Fibroblast of lung (primary cell): ENCODE data around the gene GMPR. TPM values are rescaled to one million over a fixed set of nuclear protein-coding genes. Genes with fewer than 3 reads are reported as not detected.

Experiments used
- DNase-seq, 2 donors: peaks; one replicate each; pipeline versions ENCODE4 v3.0.0 to v3.0.0-alpha.2; 2010; ENCODE audit warnings: low read depth in 2 of 2
- H2AFZ ChIP-seq: 2 replicates; pipeline ENCODE4 v1.5.1; 2012; ENCODE audit warnings: low read length, control low read depth, inconsistent platforms
- H3K27ac ChIP-seq: 2 replicates; pipeline ENCODE4 v1.5.1; 2011; ENCODE audit warnings: low read length, control low read depth; ENCODE audit not compliant: insufficient read depth
- H3K27me3 ChIP-seq: 2 replicates; pipeline ENCODE4 v1.5.1; 2011; ENCODE audit warnings: mild to moderate bottlenecking, low read length; ENCODE audit not compliant: control insufficient read depth, insufficient read depth
- H3K36me3 ChIP-seq: 2 replicates; pipeline ENCODE4 v1.5.1; 2011; ENCODE audit warnings: low read length; ENCODE audit not compliant: control insufficient read depth, insufficient read depth
- H3K4me1 ChIP-seq: 2 replicates; pipeline ENCODE4 v1.5.1; 2011; ENCODE audit warnings: low read length; ENCODE audit not compliant: control insufficient read depth, insufficient read depth; ENCODE audit errors: extremely low read depth
- H3K4me2 ChIP-seq: 2 replicates; pipeline ENCODE4 v1.5.1; 2011; ENCODE audit warnings: low read length, control low read depth; ENCODE audit not compliant: insufficient read depth; ENCODE audit errors: extremely low read depth
- H3K4me3 ChIP-seq, 4 experiments: fragments of 200-600 bp in 1 of 4; sonication (generic) in 1 of 4; replicated peaks in 1 of 4; 2 replicates each; pipeline ENCODE4 v1.5.1; 2011 to 2016; ENCODE audit warnings: low read length in 4 of 4, low read depth in 3 of 4, mild to moderate bottlenecking in 3 of 4, control low read depth in 2 of 4, inconsistent platforms in 1 of 4, mixed read lengths in 1 of 4; ENCODE audit not compliant: insufficient read depth in 1 of 4; ENCODE audit errors: control extremely low read depth in 1 of 4
- H3K79me2 ChIP-seq: 2 replicates; pipeline ENCODE4 v1.5.1; 2012; ENCODE audit warnings: mild to moderate bottlenecking, low read length, inconsistent platforms; ENCODE audit not compliant: control insufficient read depth, insufficient read depth
- H3K9ac ChIP-seq: 2 replicates; pipeline ENCODE4 v1.5.1; 2011; ENCODE audit warnings: mild to moderate bottlenecking, low read length, control low read depth; ENCODE audit not compliant: insufficient read depth
- H3K9me3 ChIP-seq: 2 replicates; pipeline ENCODE4 v1.5.1; 2012; ENCODE audit warnings: low read depth, low read length; ENCODE audit not compliant: control insufficient read depth, insufficient read depth
- H4K20me1 ChIP-seq: 2 replicates; pipeline ENCODE4 v1.5.1; 2011; ENCODE audit warnings: low read length; ENCODE audit not compliant: control insufficient read depth, insufficient read depth; ENCODE audit errors: extremely low read depth
- CTCF ChIP-seq, 2 donors: IDR thresholded peaks in 1 of 2; conservative IDR thresholded peaks in 1 of 2; 1 replicate in 1 of 2; 2 replicates in 1 of 2; pipeline ENCODE4 v1.5.1; 2011 to 2012; ENCODE audit warnings: low read length in 2 of 2, control low read depth in 1 of 2, inconsistent platforms in 1 of 2, low read depth in 1 of 2, mild to moderate bottlenecking in 1 of 2
- EZH2 ChIP-seq: IDR thresholded peaks from 2 replicates; pipeline ENCODE4 v1.5.1; 2012; ENCODE audit warnings: low read length, control low read depth, mild to moderate bottlenecking; ENCODE audit errors: missing control alignments
- polyA plus RNA-seq, 2 donors: library from polyadenylated mRNA; depleted of rRNA in 1 of 2; stranded (reverse) in 1 of 2; unstranded in 1 of 2; fragments of >200 nt; gene quantifications; 2 replicates each; pipeline ENCODE4 v1.2.1, GENCODE V29; 2011 to 2012; ENCODE audit warnings: missing spikeins in 1 of 2
- total RNA-seq: library from RNA; depleted of rRNA; stranded (reverse); fragments of >200 nt; gene quantifications from 2 replicates; pipeline ENCODE4 v1.2.1, GENCODE V29; 2014

Gene GMPR
- total and polyA plus RNA-seq, 2 donors (not counting 1 experiment from before 2014, with no cell fraction given), result 13.2 to 16.4 TPM

GRCh38 chr6:16248271-16248853 is 10.0 kb downstream of the GMPR start:
- Histone ChIP-seq H3K9me3 (no peaks in the 10 kb centered on the region), H3K4me1 (no peaks in the 10 kb centered on the region), H3K79me2 (no peaks in the 10 kb centered on the region), H4K20me1 (no peaks in the 10 kb centered on the region), H3K27ac (no peak overlapping the region), H3K36me3 (no peaks in the 10 kb centered on the region), H3K4me2 (no peak overlapping the region), H2AFZ (no peak overlapping the region), H3K27me3 (no peaks in the 10 kb centered on the region), H3K9ac (no peak overlapping the region), H3K4me3 (no peak overlapping the region)
- TF ChIP-seq CTCF (conservative IDR thresholded peaks at IDR 0.05 in 1 of 2, IDR thresholded peaks at IDR 0.05 in 1 of 2; ENCODE audit: low read depth in 1 of 2, low read length in 2 of 2) (no peak), EZH2 (no peak)
- DNase-seq, result no peak

GRCh38 chr6:16249971-16250370 is 11.6 kb downstream of the GMPR start:
- H4K20me1 ChIP-seq, result no peaks in the 10 kb centered on the region
- no peak overlapping the region for H3K9ac ChIP-seq
- H3K9me3 ChIP-seq, result no peaks in the 10 kb centered on the region
- H3K4me3 ChIP-seq, result no peak overlapping the region
- no peak overlapping the region for H3K4me2 ChIP-seq
- no peaks in the 10 kb centered on the region for H3K36me3 ChIP-seq
- H3K4me1 ChIP-seq, result no peaks in the 10 kb centered on the region
- no peak overlapping the region for H2AFZ ChIP-seq
- no peaks in the 10 kb centered on the region for H3K27me3 ChIP-seq
- no peak overlapping the region for H3K27ac ChIP-seq
- DNase-seq, result peak in 1 of 2 donors; percentile 40
- no peak for TF ChIP-seq CTCF (conservative IDR thresholded peaks at IDR 0.05 in 1 of 2, IDR thresholded peaks at IDR 0.05 in 1 of 2; ENCODE audit: low read depth in 1 of 2, low read length in 2 of 2)
- TF ChIP-seq EZH2, result no peak
- no peaks in the 10 kb centered on the region for H3K79me2 ChIP-seq

GRCh38 chr6:16251706-16252105 is 13.3 kb downstream of the GMPR start:
- H3K79me2 ChIP-seq, result no peaks in the 10 kb centered on the region
- H3K9me3 ChIP-seq, result no peaks in the 10 kb centered on the region
- H3K27ac ChIP-seq, result no peak overlapping the region
- DNase-seq, result no peak
- no peak for TF ChIP-seq EZH2
- no peak for TF ChIP-seq CTCF (conservative IDR thresholded peaks at IDR 0.05 in 1 of 2, IDR thresholded peaks at IDR 0.05 in 1 of 2; ENCODE audit: low read depth in 1 of 2, low read length in 2 of 2)
- no peak overlapping the region for H3K9ac ChIP-seq
- H3K27me3 ChIP-seq, result no peaks in the 10 kb centered on the region
- no peaks in the 10 kb centered on the region for H4K20me1 ChIP-seq
- no peak overlapping the region for H3K4me3 ChIP-seq
- H3K4me2 ChIP-seq, result no peak overlapping the region
- no peaks in the 10 kb centered on the region for H3K36me3 ChIP-seq
- no peaks in the 10 kb centered on the region for H3K4me1 ChIP-seq
- no peak overlapping the region for H2AFZ ChIP-seq
